ENCODE results near the gene DCAF17. TPM values are rescaled to one million over a fixed set of nuclear protein-coding genes. Genes with fewer than 3 reads are reported as not detected.
"Not testable (repeated sequence)": the region's sequence is repeated elsewhere in the genome, so short reads cannot be mapped to it uniquely, and the experiment has no call there.

DCAF17 gene
- total RNA-seq, 1 experiment from 2014 or later = 21.2 TPM

GRCh38 chr2:171404261-171404660 is 29.8 kb upstream of the DCAF17 start:
- no peaks in the 10 kb centered on the region for H3K27me3 ChIP-seq (replicated peaks)
- H3K9me3 ChIP-seq (replicated peaks) = no peaks in the 10 kb centered on the region; the same call in 1 of the 2 replicates
- no peak overlapping the region for H3K4me3 ChIP-seq
- H3K4me1 ChIP-seq (replicated peaks) = peaks cover 19% of the 10 kb centered on the region
- H3K27ac ChIP-seq = peak overlapping the region; percentile 69
- peak; percentile 51 to 53 for DNase-seq (ENCODE audit: low read depth in 1 of 2, low spot score in 2 of 2)
- H3K36me3 ChIP-seq = no peaks in the 10 kb centered on the region

DNA sequence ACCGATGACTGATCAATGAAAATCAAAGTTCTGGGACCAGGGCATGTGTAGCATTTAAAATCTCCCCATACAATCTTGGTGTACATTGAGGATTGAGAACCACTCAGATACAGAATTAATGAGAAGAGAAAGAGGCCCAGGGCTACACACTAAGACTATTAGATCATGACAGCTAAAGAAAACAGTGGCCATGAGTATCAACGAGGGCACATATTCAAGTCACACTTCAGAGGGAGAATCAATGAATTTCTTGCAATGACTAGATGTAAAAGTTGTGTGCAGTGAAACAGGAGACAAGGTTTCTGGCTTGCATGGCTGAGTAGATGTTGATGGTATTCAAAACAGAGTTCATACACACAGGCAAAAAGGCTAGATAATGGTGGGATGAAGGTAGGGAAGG is 29.3 kb upstream of the DCAF17 start:
- Histone ChIP-seq H3K27ac (peak overlapping the region; percentile 69), H3K36me3 (no peaks in the 10 kb centered on the region), H3K9me3 (replicated peaks) (no peaks in the 10 kb centered on the region; the same call in 1 of the 2 replicates), H3K27me3 (replicated peaks) (no peaks in the 10 kb centered on the region), H3K4me1 (replicated peaks) (peaks cover 23% of the 10 kb centered on the region), H3K4me3 (no peak overlapping the region)
- no peak for DNase-seq (ENCODE audit: low read depth in 1 of 2, low spot score in 2 of 2)

GRCh38 chr2:171405546-171405945 is 28.5 kb upstream of the DCAF17 start:
- Histone ChIP-seq H3K4me3 (no peak overlapping the region), H3K27me3 (replicated peaks) (no peaks in the 10 kb centered on the region), H3K9me3 (replicated peaks) (no peaks in the 10 kb centered on the region; the same call in 1 of the 2 replicates), H3K36me3 (no peaks in the 10 kb centered on the region), H3K4me1 (replicated peaks) (peaks cover 31% of the 10 kb centered on the region), H3K27ac (no peak overlapping the region)
- DNase-seq (ENCODE audit: low read depth in 1 of 2, low spot score in 2 of 2) = no peak

GRCh38 chr2:171406044-171406443 is 28.0 kb upstream of the DCAF17 start:
- no peaks in the 10 kb centered on the region for H3K36me3 ChIP-seq
- no peak overlapping the region for H3K27ac ChIP-seq
- no peaks in the 10 kb centered on the region for H3K27me3 ChIP-seq (replicated peaks)
- H3K9me3 ChIP-seq (replicated peaks) = no peaks in the 10 kb centered on the region; the same call in 1 of the 2 replicates
- no peak for DNase-seq (ENCODE audit: low read depth in 1 of 2, low spot score in 2 of 2)
- no peak overlapping the region for H3K4me3 ChIP-seq
- peaks cover 34% of the 10 kb centered on the region for H3K4me1 ChIP-seq (replicated peaks)

DNA sequence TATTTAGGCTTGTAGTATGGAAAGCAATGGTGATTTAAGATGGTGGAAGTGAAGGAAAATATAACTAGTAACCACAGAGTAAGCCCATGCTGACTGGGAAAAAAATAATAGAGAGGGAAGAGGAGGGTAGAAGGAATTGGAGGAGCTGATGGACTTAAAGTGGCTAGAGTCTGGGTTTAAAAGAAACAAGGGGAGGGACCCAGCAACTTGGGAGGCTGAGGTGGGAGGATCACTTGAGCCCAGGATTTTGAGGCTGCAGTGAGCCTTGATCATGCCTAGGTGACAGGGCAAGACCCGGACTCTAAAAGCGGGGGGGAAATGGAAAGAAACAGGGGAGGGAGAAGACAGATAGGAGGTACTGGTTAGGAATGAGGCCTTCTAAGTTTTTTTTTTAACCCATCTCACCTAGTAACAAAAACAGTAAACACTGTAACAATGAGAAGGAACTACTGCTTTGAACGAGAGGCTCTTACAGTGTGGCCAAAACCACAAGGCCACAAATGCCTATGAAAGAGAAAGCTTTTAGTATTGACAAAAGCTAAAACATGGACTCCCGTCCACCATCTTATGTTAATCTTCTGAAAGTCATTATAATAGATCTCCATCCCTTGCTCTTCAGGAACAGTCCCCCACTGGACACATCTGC is 26.9 kb upstream of the DCAF17 start:
- no peak overlapping the region for H3K4me3 ChIP-seq
- peak in 1 of 2 experiments; percentile 9 for DNase-seq (ENCODE audit: low read depth in 1 of 2, low spot score in 2 of 2)
- peaks cover 38% of the 10 kb centered on the region for H3K4me1 ChIP-seq (replicated peaks)
- H3K27ac ChIP-seq = no peak overlapping the region
- no peaks in the 10 kb centered on the region for H3K27me3 ChIP-seq (replicated peaks)
- H3K9me3 ChIP-seq (replicated peaks) = no peaks in the 10 kb centered on the region
- no peaks in the 10 kb centered on the region for H3K36me3 ChIP-seq

DNA sequence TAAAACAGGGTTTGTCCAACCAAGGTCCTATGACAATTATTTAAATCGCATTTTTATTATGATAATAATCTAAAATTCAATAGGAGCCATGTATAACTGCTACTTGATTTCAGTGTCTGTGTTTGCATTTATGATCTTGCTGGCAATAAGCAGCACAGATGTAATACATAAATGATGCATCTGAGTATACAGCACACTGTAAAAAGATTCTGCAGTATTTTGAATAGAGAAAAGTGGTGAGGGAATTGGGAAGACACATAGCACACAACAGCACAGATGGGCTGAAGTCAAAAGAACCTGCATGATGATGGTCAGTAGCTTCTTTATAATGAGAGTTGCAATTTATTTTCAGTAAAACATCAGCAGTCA is 26.4 kb upstream of the DCAF17 start:
- no peak overlapping the region for H3K4me3 ChIP-seq
- H3K27ac ChIP-seq = no peak overlapping the region
- H3K4me1 ChIP-seq (replicated peaks) = peaks cover 38% of the 10 kb centered on the region
- H3K36me3 ChIP-seq = no peaks in the 10 kb centered on the region
- H3K9me3 ChIP-seq (replicated peaks) = no peaks in the 10 kb centered on the region
- DNase-seq (ENCODE audit: low read depth in 1 of 2, low spot score in 2 of 2) = no peak
- H3K27me3 ChIP-seq (replicated peaks) = no peaks in the 10 kb centered on the region

GRCh38 chr2:171409436-171409971 is 24.5 kb upstream of the DCAF17 start:
- H3K27me3 ChIP-seq (replicated peaks) = no peaks in the 10 kb centered on the region
- H3K4me1 ChIP-seq (replicated peaks) = peaks cover 24% of the 10 kb centered on the region
- no peaks in the 10 kb centered on the region for H3K36me3 ChIP-seq
- H3K4me3 ChIP-seq = no peak overlapping the region
- no peaks in the 10 kb centered on the region for H3K9me3 ChIP-seq (replicated peaks)
- no peak overlapping the region for H3K27ac ChIP-seq
- DNase-seq (ENCODE audit: low read depth in 1 of 2, low spot score in 2 of 2) = peak in 1 of 2 experiments; percentile 16

- no peaks in the 10 kb centered on the region for H3K36me3 ChIP-seq
- peak in 1 of 2 experiments; percentile 25 for DNase-seq (ENCODE audit: low read depth in 1 of 2, low spot score in 2 of 2)
- peaks cover 19% of the 10 kb centered on the region for H3K4me1 ChIP-seq (replicated peaks)
- no peak overlapping the region for H3K4me3 ChIP-seq
- H3K27me3 ChIP-seq (replicated peaks) = no peaks in the 10 kb centered on the region
- H3K9me3 ChIP-seq (replicated peaks) = no peaks in the 10 kb centered on the region
- H3K27ac ChIP-seq = no peak overlapping the region
Observed at GRCh38 chr2:171410101-171410500, 23.9 kb upstream of the DCAF17 start.

DNA sequence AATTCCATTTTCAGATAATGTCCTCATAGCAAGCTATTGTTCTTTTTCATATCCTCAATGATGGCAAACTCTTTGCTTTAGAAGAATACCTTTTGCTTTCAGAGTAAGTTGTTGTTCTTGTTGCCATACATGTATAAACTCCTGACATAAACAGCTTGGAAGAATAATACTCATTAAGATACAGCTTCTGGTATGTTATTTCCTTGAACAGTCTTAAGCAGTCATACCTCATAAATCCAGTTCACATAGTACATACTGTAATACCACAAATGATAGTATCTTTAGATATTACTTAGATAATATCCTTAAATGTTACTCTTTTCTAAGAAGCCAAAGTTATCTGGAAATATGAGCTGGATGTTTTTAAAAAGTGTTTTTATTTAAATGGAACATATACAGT is 23.4 kb upstream of the DCAF17 start:
- no peak overlapping the region for H3K27ac ChIP-seq
- no peak overlapping the region for H3K4me3 ChIP-seq
- H3K36me3 ChIP-seq = no peaks in the 10 kb centered on the region
- DNase-seq (ENCODE audit: low read depth in 1 of 2, low spot score in 2 of 2) = peak in 1 of 2 experiments; percentile 9
- H3K27me3 ChIP-seq (replicated peaks) = no peaks in the 10 kb centered on the region
- H3K9me3 ChIP-seq (replicated peaks) = no peaks in the 10 kb centered on the region
- H3K4me1 ChIP-seq (replicated peaks) = peaks cover 19% of the 10 kb centered on the region

- Histone ChIP-seq H3K27me3 (replicated peaks) (no peaks in the 10 kb centered on the region), H3K9me3 (replicated peaks) (no peaks in the 10 kb centered on the region), H3K36me3 (no peaks in the 10 kb centered on the region), H3K27ac (no peak overlapping the region), H3K4me3 (no peak overlapping the region), H3K4me1 (replicated peaks) (peaks cover 23% of the 10 kb centered on the region)
- no peak for DNase-seq (ENCODE audit: low read depth in 1 of 2, low spot score in 2 of 2)
Observed at GRCh38 chr2:171411214-171411613, 22.8 kb upstream of the DCAF17 start.

GRCh38 chr2:171411791-171412483 is 22.1 kb upstream of the DCAF17 start:
- Histone ChIP-seq H3K4me1 (replicated peaks) (peaks cover 23% of the 10 kb centered on the region), H3K27ac (no peak overlapping the region), H3K27me3 (replicated peaks) (no peaks in the 10 kb centered on the region), H3K36me3 (no peaks in the 10 kb centered on the region), H3K9me3 (replicated peaks) (no peaks in the 10 kb centered on the region), H3K4me3 (no peak overlapping the region)
- DNase-seq (ENCODE audit: low read depth in 1 of 2, low spot score in 2 of 2) = no peak

DNA sequence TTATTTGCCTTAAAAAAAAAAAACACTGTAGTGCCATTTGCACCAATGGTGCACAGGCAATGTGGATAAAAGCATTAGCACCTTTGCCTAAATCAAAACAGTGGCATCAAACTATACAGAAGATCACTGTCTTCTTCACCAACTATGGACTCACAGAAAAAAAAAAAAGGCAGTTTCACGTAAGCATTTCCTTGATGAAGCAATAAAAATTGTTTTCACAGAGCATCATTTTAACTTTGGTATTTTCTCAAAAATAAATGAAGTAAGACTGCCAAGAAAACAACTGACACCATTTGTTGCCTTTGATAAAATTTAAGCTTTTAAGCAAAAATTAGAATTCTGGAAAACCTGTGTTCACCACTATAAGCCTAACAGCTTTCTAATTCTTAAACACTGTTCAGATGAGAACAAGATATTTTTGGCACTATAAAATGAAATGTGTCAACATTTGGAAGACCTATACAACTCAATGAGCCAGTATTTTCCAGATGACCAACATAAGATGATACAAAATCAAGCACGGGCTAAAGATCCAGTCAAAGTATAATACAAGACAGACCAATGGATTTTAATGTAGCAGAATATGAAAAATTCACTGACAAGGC is 21.4 kb upstream of the DCAF17 start:
- H3K9me3 ChIP-seq (replicated peaks) = no peaks in the 10 kb centered on the region
- H3K4me3 ChIP-seq = no peak overlapping the region
- no peaks in the 10 kb centered on the region for H3K36me3 ChIP-seq
- no peak for DNase-seq (ENCODE audit: low read depth in 1 of 2, low spot score in 2 of 2)
- no peaks in the 10 kb centered on the region for H3K27me3 ChIP-seq (replicated peaks)
- peaks cover 23% of the 10 kb centered on the region for H3K4me1 ChIP-seq (replicated peaks)
- H3K27ac ChIP-seq = no peak overlapping the region

DNA sequence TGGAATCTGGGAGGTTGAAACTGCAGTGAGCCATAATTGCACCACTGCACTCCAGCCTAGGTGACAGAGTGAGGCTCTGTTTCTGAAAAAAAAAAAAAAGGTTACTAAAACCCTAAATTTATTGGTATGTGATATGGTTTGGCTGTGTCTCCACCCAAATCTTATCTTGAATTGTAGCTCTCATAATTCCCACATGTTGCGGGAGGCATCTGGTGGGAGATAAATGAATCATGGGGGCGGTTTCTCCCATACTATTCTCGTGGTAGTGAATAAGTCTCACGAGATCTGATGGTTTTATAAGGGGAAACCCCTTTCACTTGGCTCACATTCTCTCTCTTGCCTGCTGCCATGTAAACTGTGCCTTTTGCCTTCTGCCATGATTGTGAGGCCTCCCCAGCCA is 19.4 kb upstream of the DCAF17 start:
- not testable (repeated sequence) for H3K36me3 ChIP-seq; H3K4me3 ChIP-seq; H3K27me3 ChIP-seq (replicated peaks); DNase-seq (ENCODE audit: low read depth in 1 of 2, low spot score in 2 of 2); H3K27ac ChIP-seq; H3K9me3 ChIP-seq (replicated peaks)
- peaks cover 20% of the 10 kb centered on the region for H3K4me1 ChIP-seq (replicated peaks)

Data from SJSA1 (cell line).